ENCODE results near the gene MED15. TPM values are rescaled to one million over a fixed set of nuclear protein-coding genes. Genes with fewer than 3 reads are reported as not detected.

MED15 gene
- total and polyA plus RNA-seq, 4 donors = 23.5 to 119 (median 96.9) TPM

DNA sequence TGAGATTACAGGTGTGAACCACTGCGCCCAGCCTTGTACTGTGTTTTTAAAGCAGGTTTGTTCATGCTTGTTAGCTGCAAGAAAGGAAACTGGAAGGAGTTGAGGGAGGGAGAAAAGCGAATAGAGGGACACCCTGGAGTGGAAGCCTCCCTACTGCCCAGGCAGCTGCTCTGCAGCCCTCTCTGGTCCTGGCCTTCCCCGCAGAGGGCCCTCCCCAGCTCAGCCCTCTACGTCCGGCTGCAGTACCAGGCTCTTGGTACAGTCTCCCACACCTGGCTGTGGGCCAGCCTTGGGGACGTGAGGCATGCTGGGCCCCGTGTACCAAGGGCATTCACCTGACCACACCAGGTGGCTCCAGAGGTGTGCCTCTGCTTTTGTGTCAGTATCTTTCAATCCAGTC is 70.8 kb downstream of the MED15 start:
- WGBS, 2 donors = 48% methylated on average over 7 of the region's 7 CpGs
- H3K4me1 ChIP-seq (ENCODE audit: control insufficient read depth in 1 of 2, insufficient read depth in 2 of 2, low read length in 2 of 2) = no peaks in the 10 kb centered on the region
- intact Hi-C loops (cut with DNase I) = no loop called here
- no peak overlapping the region for H3K4me3 ChIP-seq (ENCODE audit: low read length in 2 of 2)
- no peak overlapping the region for H3K27ac ChIP-seq (ENCODE audit: low read depth in 1 of 2, low read length in 2 of 2)
- H3K27me3 ChIP-seq (ENCODE audit: control insufficient read depth in 1 of 2, insufficient read depth in 2 of 2, low read length in 1 of 2) = no peaks in the 10 kb centered on the region
- peaks cover 0 to 1% of the 10 kb centered on the region in 2 donors for H3K36me3 ChIP-seq (ENCODE audit: control insufficient read depth in 1 of 2, insufficient read depth in 2 of 2, low read length in 1 of 2)
- H3K9me3 ChIP-seq (ENCODE audit: control insufficient read depth, low read length) = no peaks in the 10 kb centered on the region
- no peak for DNase-seq
- no peak for ATAC-seq (ENCODE audit: low FRiP score)

DNA sequence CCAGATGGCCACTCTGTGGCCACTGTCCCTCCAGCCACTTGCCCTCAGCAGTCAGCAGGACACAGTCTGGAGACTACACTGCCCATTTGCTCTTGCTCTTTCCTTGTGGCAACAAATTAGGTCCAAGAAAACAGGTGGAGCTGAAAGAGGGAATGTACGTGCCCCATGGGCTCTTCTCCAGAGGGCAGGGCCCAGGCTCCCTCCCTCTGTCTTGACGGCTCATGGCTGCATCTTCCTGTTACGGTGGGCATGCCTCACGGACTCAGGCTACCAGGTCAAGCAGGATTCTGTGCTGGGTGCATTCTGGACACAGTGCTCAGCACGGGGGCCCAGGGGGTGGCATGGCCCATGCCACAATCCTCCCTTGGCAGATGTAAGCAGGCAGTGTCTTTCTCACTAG is 71.3 kb downstream of the MED15 start:
- ATAC-seq (ENCODE audit: low FRiP score) = no peak
- H3K4me3 ChIP-seq (ENCODE audit: low read length in 2 of 2) = no peak overlapping the region
- H3K4me1 ChIP-seq (ENCODE audit: control insufficient read depth in 1 of 2, insufficient read depth in 2 of 2, low read length in 2 of 2) = no peaks in the 10 kb centered on the region
- WGBS, 2 donors = 32 to 40% methylated on average over 5 of the region's 5 CpGs
- no peak overlapping the region for H3K27ac ChIP-seq (ENCODE audit: low read depth in 1 of 2, low read length in 2 of 2)
- no peaks in the 10 kb centered on the region for H3K9me3 ChIP-seq (ENCODE audit: control insufficient read depth, low read length)
- H3K27me3 ChIP-seq (ENCODE audit: control insufficient read depth in 1 of 2, insufficient read depth in 2 of 2, low read length in 1 of 2) = no peaks in the 10 kb centered on the region
- no peak for DNase-seq
- intact Hi-C loops (cut with DNase I) = no loop called here
- no peaks in the 10 kb centered on the region for H3K36me3 ChIP-seq (ENCODE audit: control insufficient read depth in 1 of 2, insufficient read depth in 2 of 2, low read length in 1 of 2)

DNA sequence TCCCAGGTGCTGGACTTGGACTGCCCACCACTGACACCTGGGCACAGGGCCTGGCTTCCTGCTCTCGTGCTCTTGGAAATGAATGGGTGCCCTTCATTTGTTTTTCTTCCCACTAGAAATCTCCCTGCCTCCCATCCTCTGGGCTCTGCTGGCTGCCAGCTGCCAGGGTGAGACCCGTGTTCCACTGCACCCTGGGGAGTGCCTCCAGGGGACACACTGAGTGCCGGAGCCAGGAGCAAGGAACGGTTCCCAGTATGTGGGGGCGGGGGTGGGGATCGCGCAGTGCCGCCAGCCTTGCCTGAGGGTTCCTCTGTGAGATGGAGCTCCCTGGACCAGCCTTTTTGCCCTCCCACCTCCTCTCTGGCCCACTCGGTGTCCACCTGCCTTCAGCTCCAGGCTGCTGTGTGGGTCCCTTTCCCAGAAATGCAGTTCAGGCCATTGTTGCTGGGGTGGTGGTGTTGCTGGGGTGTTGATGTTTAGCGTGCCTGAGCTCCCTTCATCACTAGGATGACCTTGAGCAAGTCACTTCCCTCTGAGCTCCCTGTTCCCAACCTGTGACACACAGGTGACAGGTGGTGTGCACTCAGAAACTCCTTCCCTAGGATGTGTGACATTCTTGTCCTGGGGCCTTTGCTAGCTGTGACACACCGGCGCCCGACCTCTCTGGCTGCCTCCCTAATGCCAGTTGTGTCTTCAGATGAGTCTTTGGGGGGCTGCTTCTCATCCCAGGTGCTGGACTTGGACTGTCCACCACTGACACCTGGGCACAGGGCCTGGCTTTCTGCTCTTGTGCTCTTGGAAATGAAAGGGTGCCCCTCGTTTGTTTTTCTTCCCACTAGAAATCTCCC is 72.1 kb downstream of the MED15 start:
- H3K4me3 ChIP-seq (ENCODE audit: low read length in 2 of 2) = no peak overlapping the region
- no peaks in the 10 kb centered on the region for H3K36me3 ChIP-seq (ENCODE audit: control insufficient read depth in 1 of 2, insufficient read depth in 2 of 2, low read length in 1 of 2)
- intact Hi-C loops (cut with DNase I) = no loop called here
- no peaks in the 10 kb centered on the region for H3K9me3 ChIP-seq (ENCODE audit: control insufficient read depth, low read length)
- H3K4me1 ChIP-seq (ENCODE audit: control insufficient read depth in 1 of 2, insufficient read depth in 2 of 2, low read length in 2 of 2) = no peaks in the 10 kb centered on the region
- DNase-seq = no peak
- no peak for ATAC-seq (ENCODE audit: low FRiP score)
- no peaks in the 10 kb centered on the region for H3K27me3 ChIP-seq (ENCODE audit: control insufficient read depth in 1 of 2, insufficient read depth in 2 of 2, low read length in 1 of 2)
- H3K27ac ChIP-seq (ENCODE audit: low read depth in 1 of 2, low read length in 2 of 2) = no peak overlapping the region
- whole genome bisulfite sequencing, 2 donors = 38 to 43% methylated on average over 14 of the region's 14 CpGs

DNA sequence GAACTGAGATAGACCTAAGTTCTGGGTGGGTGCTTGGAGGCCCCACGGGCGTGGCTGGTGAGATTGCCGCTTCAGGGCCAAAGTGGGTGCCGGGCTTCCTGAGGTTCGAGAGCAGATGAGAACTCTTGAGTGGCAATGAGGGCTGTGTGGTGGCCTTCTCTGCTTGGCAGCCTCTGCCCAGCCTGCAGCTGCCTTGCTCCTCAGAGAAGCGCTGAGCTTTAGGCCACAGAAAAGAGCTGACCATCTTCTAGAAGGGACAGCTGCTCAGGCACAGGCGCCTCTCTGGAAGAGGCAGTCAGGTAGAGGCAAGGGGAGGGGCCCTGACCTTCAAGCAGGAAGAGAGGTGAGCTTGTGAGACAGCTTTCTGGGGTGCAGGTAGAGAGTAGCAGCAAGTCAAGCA is 72.8 kb downstream of the MED15 start:
- H3K9me3 ChIP-seq (ENCODE audit: control insufficient read depth, low read length) = no peaks in the 10 kb centered on the region
- no peak overlapping the region for H3K27ac ChIP-seq (ENCODE audit: low read depth in 1 of 2, low read length in 2 of 2)
- intact Hi-C loops (cut with DNase I) = no loop called here
- no peaks in the 10 kb centered on the region for H3K27me3 ChIP-seq (ENCODE audit: control insufficient read depth in 1 of 2, insufficient read depth in 2 of 2, low read length in 1 of 2)
- WGBS, 2 donors = 91 to 97% methylated on average over 7 of the region's 7 CpGs
- DNase-seq (no peak), ATAC-seq (ENCODE audit: low FRiP score) (no peak)
- H3K36me3 ChIP-seq (ENCODE audit: control insufficient read depth in 1 of 2, insufficient read depth in 2 of 2, low read length in 1 of 2) = peaks cover 0 to 3% of the 10 kb centered on the region in 2 donors
- H3K4me3 ChIP-seq (ENCODE audit: low read length in 2 of 2) = no peak overlapping the region
- H3K4me1 ChIP-seq (ENCODE audit: control insufficient read depth in 1 of 2, insufficient read depth in 2 of 2, low read length in 2 of 2) = no peaks in the 10 kb centered on the region

- Histone ChIP-seq H3K4me1 (ENCODE audit: control insufficient read depth in 1 of 2, insufficient read depth in 2 of 2, low read length in 2 of 2) (no peaks in the 10 kb centered on the region), H3K36me3 (ENCODE audit: control insufficient read depth in 1 of 2, insufficient read depth in 2 of 2, low read length in 1 of 2) (peaks cover 0 to 3% of the 10 kb centered on the region in 2 donors), H3K4me3 (ENCODE audit: low read length in 2 of 2) (no peak overlapping the region), H3K27me3 (ENCODE audit: control insufficient read depth in 1 of 2, insufficient read depth in 2 of 2, low read length in 1 of 2) (no peaks in the 10 kb centered on the region), H3K9me3 (ENCODE audit: control insufficient read depth, low read length) (no peaks in the 10 kb centered on the region), H3K27ac (ENCODE audit: low read depth in 1 of 2, low read length in 2 of 2) (no peak overlapping the region)
- DNase-seq = no peak
- no peak for ATAC-seq (ENCODE audit: low FRiP score)
- WGBS, 2 donors = 91% methylated on average over 19 of the region's 19 CpGs
- intact Hi-C loops (cut with DNase I) = no loop called here
These were observed 73.4 kb downstream of the MED15 start for GRCh38 chr22:20580611-20581502.

GRCh38 chr22:20581503-20582170 is 74.2 kb downstream of the MED15 start:
- intact Hi-C loops (cut with DNase I) = no loop called here
- Histone ChIP-seq H3K4me1 (ENCODE audit: control insufficient read depth in 1 of 2, insufficient read depth in 2 of 2, low read length in 2 of 2) (no peaks in the 10 kb centered on the region), H3K4me3 (ENCODE audit: low read length in 2 of 2) (no peak overlapping the region), H3K36me3 (ENCODE audit: control insufficient read depth in 1 of 2, insufficient read depth in 2 of 2, low read length in 1 of 2) (peaks cover 0 to 6% of the 10 kb centered on the region in 2 donors), H3K27ac (ENCODE audit: low read depth in 1 of 2, low read length in 2 of 2) (no peak overlapping the region), H3K27me3 (ENCODE audit: control insufficient read depth in 1 of 2, insufficient read depth in 2 of 2, low read length in 1 of 2) (no peaks in the 10 kb centered on the region), H3K9me3 (ENCODE audit: control insufficient read depth, low read length) (no peaks in the 10 kb centered on the region)
- no peak for ATAC-seq (ENCODE audit: low FRiP score)
- DNase-seq = no peak
- WGBS, 2 donors = 90 to 91% methylated on average over 7 of the region's 7 CpGs

- H3K27ac ChIP-seq (ENCODE audit: low read depth in 1 of 2, low read length in 2 of 2) = no peak overlapping the region
- no peaks in the 10 kb centered on the region for H3K4me1 ChIP-seq (ENCODE audit: control insufficient read depth in 1 of 2, insufficient read depth in 2 of 2, low read length in 2 of 2)
- 84 to 92% methylated on average over 5 of the region's 5 CpGs for WGBS, 2 donors
- DNase-seq (no peak), ATAC-seq (ENCODE audit: low FRiP score) (no peak)
- intact Hi-C loops (cut with DNase I) = no loop called here
- H3K36me3 ChIP-seq (ENCODE audit: control insufficient read depth in 1 of 2, insufficient read depth in 2 of 2, low read length in 1 of 2) = peaks cover 0 to 6% of the 10 kb centered on the region in 2 donors
- H3K9me3 ChIP-seq (ENCODE audit: control insufficient read depth, low read length) = no peaks in the 10 kb centered on the region
- H3K27me3 ChIP-seq (ENCODE audit: control insufficient read depth in 1 of 2, insufficient read depth in 2 of 2, low read length in 1 of 2) = no peaks in the 10 kb centered on the region
- no peak overlapping the region for H3K4me3 ChIP-seq (ENCODE audit: low read length in 2 of 2)
These were observed 74.7 kb downstream of the MED15 start for GRCh38 chr22:20582171-20582511.

GRCh38 chr22:20582520-20583361 is 75.3 kb downstream of the MED15 start:
- no peak overlapping the region for H3K27ac ChIP-seq (ENCODE audit: low read depth in 1 of 2, low read length in 2 of 2)
- H3K27me3 ChIP-seq (ENCODE audit: control insufficient read depth in 1 of 2, insufficient read depth in 2 of 2, low read length in 1 of 2) = no peaks in the 10 kb centered on the region
- intact Hi-C loops (cut with DNase I) = no loop called here
- ATAC-seq (ENCODE audit: low FRiP score) = no peak
- no peaks in the 10 kb centered on the region for H3K4me1 ChIP-seq (ENCODE audit: control insufficient read depth in 1 of 2, insufficient read depth in 2 of 2, low read length in 2 of 2)
- H3K36me3 ChIP-seq (ENCODE audit: control insufficient read depth in 1 of 2, insufficient read depth in 2 of 2, low read length in 1 of 2) = peaks cover 0 to 6% of the 10 kb centered on the region in 2 donors
- DNase-seq = peak in 1 of 2 donors; percentile 73
- no peaks in the 10 kb centered on the region for H3K9me3 ChIP-seq (ENCODE audit: control insufficient read depth, low read length)
- 92 to 95% methylated on average over 32 to 33 of the region's 33 CpGs for WGBS, 2 donors
- no peak overlapping the region for H3K4me3 ChIP-seq (ENCODE audit: low read length in 2 of 2)

Measured in aorta (tissue), 5 donors.